HepG2 (cell line): Measurements from ENCODE around the gene LSM2. TPM values are rescaled to one million over a fixed set of nuclear protein-coding genes. Genes with fewer than 3 reads are reported as not detected.

Experiments
- ARHGAP35 ChIP-seq: sonication (generic); formaldehyde crosslinking; IDR thresholded peaks from 2 replicates; pipeline ENCODE4 v1.9.0; 2022; ENCODE audit warnings: mild to moderate bottlenecking, inconsistent platforms, moderate library complexity, missing genetic modification reagents, borderline replicate concordance
- ASH2L ChIP-seq: fragments of 300-600, 200-600 bp; sonication (generic); IDR thresholded peaks from 2 replicates; pipeline ENCODE4 v1.7.0; 2017; ENCODE audit warnings: low read depth, mild to moderate bottlenecking, moderate library complexity, mixed read lengths, low read length; ENCODE audit not compliant: insufficient read length
- FOXK1 ChIP-seq: sonication (generic); formaldehyde crosslinking; IDR thresholded peaks from 2 replicates; pipeline ENCODE4 v1.4.0; 2020; ENCODE audit warnings: low read depth, missing genetic modification reagents, borderline replicate concordance
- JARID2 ChIP-seq: sonication (generic); formaldehyde crosslinking; IDR thresholded peaks from 2 replicates; pipeline ENCODE4 v1.8.1; 2023; ENCODE audit warnings: missing genetic modification reagents, inconsistent platforms; ENCODE audit not compliant: insufficient replicate concordance
- MAFF ChIP-seq: IDR thresholded peaks from 2 replicates; pipeline ENCODE4 v1.6.1; 2011; ENCODE audit warnings: low read depth, low read length, improper control_type of control experiment
- NCOR1 ChIP-seq: fragments of 200-600 bp; sonication (generic); IDR thresholded peaks from 2 replicates; pipeline ENCODE4 v1.7.0; 2017; ENCODE audit warnings: antibody characterized with exemption, low read length, borderline replicate concordance
- NFE2L2 ChIP-seq: fragments of 150-350 bp; IDR thresholded peaks from 2 replicates; pipeline ENCODE4 v1.6.1; 2014; ENCODE audit warnings: low read length
- PHF20 ChIP-seq: sonication (generic); formaldehyde crosslinking; IDR thresholded peaks from 2 replicates; pipeline ENCODE4 v1.5.0; 2020; ENCODE audit warnings: mild to moderate bottlenecking, missing genetic modification reagents
- SOX5 ChIP-seq: IDR thresholded peaks from 2 replicates; pipeline ENCODE4 v1.6.1; 2016; ENCODE audit warnings: borderline replicate concordance
- STAG1 ChIP-seq: sonication (generic); formaldehyde crosslinking; IDR thresholded peaks from 2 replicates; pipeline ENCODE4 v1.4.0; 2020; ENCODE audit warnings: missing genetic modification reagents
- TEF ChIP-seq: sonication (generic); formaldehyde crosslinking; IDR thresholded peaks from 2 replicates; pipeline ENCODE4 v1.5.0; 2020; ENCODE audit warnings: missing genetic modification reagents
- THAP11 ChIP-seq: IDR thresholded peaks from 2 replicates; pipeline ENCODE4 v1.6.1; 2016; ENCODE audit warnings: missing biosample characterization, missing genetic modification reagents
- ZBED4 ChIP-seq: sonication (generic); formaldehyde crosslinking; IDR thresholded peaks from 2 replicates; pipeline ENCODE4 v1.4.0; 2020; ENCODE audit warnings: missing genetic modification reagents, borderline replicate concordance
- ZNF280B ChIP-seq: sonication (generic); formaldehyde crosslinking; IDR thresholded peaks from 2 replicates; pipeline ENCODE4 v1.5.0; 2020; ENCODE audit warnings: missing genetic modification reagents, mild to moderate bottlenecking, borderline replicate concordance
- ZNF446 ChIP-seq: sonication (generic); formaldehyde crosslinking; IDR thresholded peaks from 2 replicates; pipeline ENCODE4 v1.5.0; 2020; ENCODE audit warnings: mild to moderate bottlenecking, missing genetic modification reagents
- ZNF577 ChIP-seq: sonication (generic); formaldehyde crosslinking; IDR thresholded peaks from 2 replicates; pipeline ENCODE4 v1.4.0; 2020; ENCODE audit warnings: mild to moderate bottlenecking, low read depth, missing genetic modification reagents, borderline replicate concordance
- ZNF687 ChIP-seq: sonication (generic); formaldehyde crosslinking; IDR thresholded peaks from 2 replicates; pipeline ENCODE4 v1.5.1; 2020; ENCODE audit warnings: mild to moderate bottlenecking, missing genetic modification reagents, moderate library complexity
- ZNF816 ChIP-seq: sonication (generic); formaldehyde crosslinking; IDR thresholded peaks from 2 replicates; pipeline ENCODE4 v1.8.0; 2022; ENCODE audit warnings: missing genetic modification reagents, mild to moderate bottlenecking, borderline replicate concordance
- polyA plus RNA-seq, 8 experiments: library from polyadenylated mRNA; depleted of rRNA in 3 of 8; stranded (reverse) in 7 of 8; unstranded in 1 of 8; fragments of >200 nt; fragmentation: Illumina TruSeq in 4 of 8; extraction: Trizol in 4 of 8; gene quantifications; 2 replicates each; pipeline versions ENCODE4 v1.2.1 to v1.2.3, GENCODE V29; 2011 to 2016; ENCODE audit warnings: low read depth in 4 of 8, missing spikeins in 1 of 8, mixed read lengths in 1 of 8; ENCODE audit not compliant: insufficient read depth in 1 of 8
- total RNA-seq, 5 experiments: library from RNA; depleted of rRNA; stranded (reverse); fragments of >200 nt; fragmentation: Illumina TruSeq; extraction: Trizol; gene quantifications; 2 replicates each; pipeline ENCODE4 v1.2.3, GENCODE V29; 2016; ENCODE audit warnings: low read depth in 1 of 5

LSM2 gene
- total and polyA plus RNA-seq, 2 of the 13 experiments (the other 11 are each of a cell fraction or from before 2014, with no cell fraction given): 69.4 to 90.5 TPM

- TF ChIP-seq ZBED4 (CRISPR knock-in tag) (no peak; the same call in 1 of the 2 replicates), JARID2 (CRISPR knock-in tag) (no peak), ZNF577 (CRISPR knock-in tag) (0 out of 2 replicates have a peak, but pooled peaks have one; percentile 67), FOXK1 (peak; percentile 10; the same call in 1 of the 2 replicates), TEF (no peak), ZNF816 (peak; percentile 69), ASH2L (peak; percentile 55), ARHGAP35 (CRISPR knock-in tag) (no peak), PHF20 (CRISPR knock-in tag) (no peak; the same call in 1 of the 2 replicates), ZNF687 (CRISPR knock-in tag) (peak; percentile 44), NFE2L2 (peak; percentile 96), MAFF (0 out of 2 replicates have a peak, but pooled peaks have one; percentile 19), ZNF446 (CRISPR knock-in tag) (no peak), NCOR1 (peak; percentile 59; the same call in 1 of the 2 replicates), THAP11 (CRISPR knock-in tag) (peak; percentile 37; the same call in 1 of the 2 replicates), SOX5 (CRISPR knock-in tag) (peak; percentile 20; the same call in 1 of the 2 replicates), STAG1 (CRISPR knock-in tag) (no peak), ZNF280B (no peak)
These were observed 15.5 kb upstream of the LSM2 start (continued) for GRCh38 chr6:31822036-31822821.
